GM19025 (cell line): ENCODE measurements around the gene FASLG.
"Not testable (repeated sequence)": the region's sequence is repeated elsewhere in the genome, so short reads cannot be mapped to it uniquely, and the experiment has no call there.

Experiments used
- ATAC-seq: cut with Tn5 transposase; IDR thresholded peaks from one replicate; pipeline ENCODE4 v1.9.1; 2021; ENCODE audit warnings: mild to moderate bottlenecking, low read depth, moderate library complexity; ENCODE audit not compliant: unreplicated experiment

The FASLG gene

GRCh38 chr1:172679000-172679772, 20.3 kb downstream of the FASLG start:
- no peak for ATAC-seq

- ATAC-seq, result no peak
Observed at GRCh38 chr1:172680244-172680643, 21.3 kb downstream of the FASLG start.

GRCh38 chr1:172680733-172681275, 21.9 kb downstream of the FASLG start:
- no peak for ATAC-seq

- ATAC-seq, result no peak
Observed at GRCh38 chr1:172682812-172683211, 23.9 kb downstream of the FASLG start.

GRCh38 chr1:172686143-172686542, 27.2 kb downstream of the FASLG start:
- no peak for ATAC-seq

GRCh38 chr1:172688428-172689085, 29.7 kb downstream of the FASLG start:
- ATAC-seq, result not testable (repeated sequence)

- not testable (repeated sequence) for ATAC-seq
Observed at GRCh38 chr1:172690925-172691324, 32.0 kb downstream of the FASLG start.

GRCh38 chr1:172697534-172698002, 38.7 kb downstream of the FASLG start:
- no peak for ATAC-seq

GRCh38 chr1:172698224-172698623, 39.3 kb downstream of the FASLG start:
- no peak for ATAC-seq

GRCh38 chr1:172699111-172699510, 40.2 kb downstream of the FASLG start:
- peak; percentile 72 for ATAC-seq

- ATAC-seq, result no peak
Observed at GRCh38 chr1:172699695-172700227, 40.9 kb downstream of the FASLG start.

GRCh38 chr1:172700556-172700955, 41.7 kb downstream of the FASLG start:
- ATAC-seq, result no peak

GRCh38 chr1:172704001-172704400, 45.1 kb downstream of the FASLG start:
- ATAC-seq, result no peak

- ATAC-seq, result no peak
Observed at GRCh38 chr1:172704420-172705210, 45.7 kb downstream of the FASLG start.

- no peak for ATAC-seq
Observed at GRCh38 chr1:172708452-172708851, 49.5 kb downstream of the FASLG start.

GRCh38 chr1:172711558-172711957, 52.7 kb downstream of the FASLG start:
- no peak for ATAC-seq

GRCh38 chr1:172713466-172713865, 54.6 kb downstream of the FASLG start:
- no peak for ATAC-seq
